Adrenal gland (tissue), 5 donors: ENCODE data around the gene PI4K2A.

ENCODE experiments used
- CTCF ChIP-seq, 6 experiments: fragments of 450-650 bp in 4 of 6; fragments of 200-600 bp in 2 of 6; sonication (generic) in 1 of 6; IDR thresholded peaks; 1 replicate in 5 of 6; 2 replicates in 1 of 6; pipeline versions ENCODE4 v1.5.1 to v1.8.0; 2016 to 2021; ENCODE audit warnings: antibody characterized with exemption in 6 of 6, mild to moderate bottlenecking in 2 of 6, moderate library complexity in 1 of 6
- POLR2A ChIP-seq, 2 donors: fragments of 450-650 bp; IDR thresholded peaks; one replicate each; pipeline ENCODE4 v1.6.1; 2017; ENCODE audit warnings: antibody characterized with exemption in 2 of 2, mild to moderate bottlenecking in 2 of 2, moderate library complexity in 1 of 2
- donor health status: DM: no; HTN: no; CAD: no.

DNA sequence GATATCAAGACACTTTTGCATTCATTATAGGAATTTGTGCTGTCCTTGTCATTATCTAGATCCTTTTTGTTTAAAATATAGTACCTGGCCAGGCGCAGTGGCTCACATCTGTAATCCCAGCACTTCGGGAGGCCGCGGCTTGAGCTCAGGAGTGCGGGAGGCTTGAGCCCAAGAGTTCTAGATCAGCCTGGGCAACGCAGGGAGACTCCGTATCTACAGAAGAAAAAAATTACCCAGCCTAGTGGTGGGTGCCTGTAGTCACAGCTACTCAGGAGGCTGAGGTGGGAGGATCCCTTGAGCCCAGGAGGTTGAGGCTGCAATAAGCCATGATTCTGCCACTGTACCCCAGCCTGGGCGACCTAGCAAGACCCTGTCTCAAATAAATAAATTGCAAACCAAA, 6.5 kb upstream of the PI4K2A start:
- peak in 3 of 6 experiments; percentile 31 to 41 (median 35) for TF ChIP-seq CTCF (IDR thresholded peaks at IDR 0.05)
- no peak for TF ChIP-seq POLR2A (IDR thresholded peaks at IDR 0.05)
